IMR-90 (cell line): Measurements from ENCODE around the gene ARHGAP12. TPM values are rescaled to one million over a fixed set of nuclear protein-coding genes. Genes with fewer than 3 reads are reported as not detected.

Experiments used
- ATAC-seq: fragments of 200-7000 bp; cut with Tn5 transposase; 2 replicates; pipeline ENCODE4 v1.9.1; 2020; ENCODE audit warnings: low read depth, mild to moderate bottlenecking, moderate library complexity
- BruUV-seq: library from RNA; stranded (reverse); fragments of 400-500 nt; replicated peaks from 2 replicates; lab custom pipeline; 2021; lab: Mats Ljungman, UMichigan
- CTCF ChIA-PET: fragments of 300-600 bp; formaldehyde crosslinking; extraction: SDS; loops from one replicate; lab custom pipeline; 2021; ENCODE audit warnings: antibody characterized with exemption; lab: Yijun Ruan, JAX
- POLR2A ChIA-PET: fragments of 300-600 bp; sonication (Branson Sonifier 250); formaldehyde crosslinking; loops from one replicate; lab custom pipeline; 2022; ENCODE audit warnings: antibody characterized with exemption; ENCODE audit not compliant: unreplicated experiment; lab: Charles Lee
- DNase-seq: peaks from one replicate; pipeline ENCODE4 v3.0.0; 2013
- H2AFZ ChIP-seq: replicated peaks from 2 replicates; pipeline ENCODE3; 2013; ENCODE audit warnings: low read length, mild to moderate bottlenecking; ENCODE audit not compliant: poor library complexity
- H2AK5ac ChIP-seq: 2 replicates; pipeline ENCODE4 v1.6.1; 2013; ENCODE audit warnings: low read depth, low read length, inconsistent platforms
- H2AK9ac ChIP-seq: replicated peaks from 2 replicates; pipeline ENCODE3; 2013; ENCODE audit warnings: mild to moderate bottlenecking, low read depth, low read length, moderate library complexity; ENCODE audit not compliant: poor library complexity
- H2BK120ac ChIP-seq: 2 replicates; pipeline ENCODE4 v1.6.1; 2013; ENCODE audit warnings: low read depth, low read length, inconsistent platforms
- H2BK15ac ChIP-seq: 3 replicates; pipeline ENCODE4 v1.6.1; 2013; ENCODE audit warnings: low read depth, low read length, inconsistent platforms
- H2BK20ac ChIP-seq: 2 replicates; pipeline ENCODE4 v1.6.1; 2013; ENCODE audit warnings: low read depth, mild to moderate bottlenecking, inconsistent platforms, low read length, moderate library complexity
- H2BK5ac ChIP-seq: 2 replicates; pipeline ENCODE4 v1.6.1; 2013; ENCODE audit warnings: mild to moderate bottlenecking, low read depth, low read length, inconsistent platforms; ENCODE audit not compliant: poor library complexity, severe bottlenecking
- H3K14ac ChIP-seq: replicated peaks from 2 replicates; pipeline ENCODE4 v1.6.1; 2013; ENCODE audit warnings: low read depth, low read length, inconsistent platforms
- H3K18ac ChIP-seq: 2 replicates; pipeline ENCODE4 v1.6.1; 2013; ENCODE audit warnings: low read depth, low read length, control low read depth
- H3K23ac ChIP-seq: 2 replicates; pipeline ENCODE4 v1.6.1; 2013; ENCODE audit warnings: low read depth, low read length, inconsistent platforms
- H3K27ac ChIP-seq: 2 replicates; pipeline ENCODE4 v1.5.1; 2013; ENCODE audit warnings: mild to moderate bottlenecking, control low read depth, low read length; ENCODE audit not compliant: insufficient read depth
- H3K27me3 ChIP-seq: 2 replicates; pipeline ENCODE4 v1.6.1; 2013; ENCODE audit warnings: low read length; ENCODE audit not compliant: control insufficient read depth, insufficient read depth
- H3K36me3 ChIP-seq: 2 replicates; pipeline ENCODE4 v1.6.1; 2013; ENCODE audit warnings: low read length, mixed read lengths; ENCODE audit not compliant: control insufficient read depth, insufficient read depth
- H3K4ac ChIP-seq: 2 replicates; pipeline ENCODE4 v1.6.1; 2013; ENCODE audit warnings: low read depth, low read length, inconsistent platforms
- H3K4me1 ChIP-seq: 2 replicates; pipeline ENCODE4 v1.6.1; 2013; ENCODE audit warnings: low read length, mixed read lengths; ENCODE audit not compliant: control insufficient read depth, insufficient read depth
- H3K4me2 ChIP-seq: 2 replicates; pipeline ENCODE4 v1.6.1; 2013; ENCODE audit warnings: low read depth, mild to moderate bottlenecking, control low read depth, low read length, moderate library complexity
- H3K4me3 ChIP-seq: 2 replicates; pipeline ENCODE4 v1.5.1; 2013; ENCODE audit warnings: low read depth, mild to moderate bottlenecking, control low read depth, low read length, moderate library complexity; ENCODE audit not compliant: insufficient read depth
- H3K56ac ChIP-seq: 2 replicates; pipeline ENCODE4 v1.6.1; 2013; ENCODE audit warnings: low read length, inconsistent platforms; ENCODE audit not compliant: insufficient read depth; ENCODE audit errors: extremely low read depth
- H3K79me1 ChIP-seq, 2 experiments: 2 replicates each; pipeline ENCODE4 v1.6.1; 2013; ENCODE audit warnings: low read length in 2 of 2, inconsistent platforms in 1 of 2, low read depth in 1 of 2
- H3K9ac ChIP-seq: 2 replicates; pipeline ENCODE4 v1.6.1; 2013; ENCODE audit warnings: low read depth, low read length, control low read depth
- H3K9me1 ChIP-seq: 2 replicates; pipeline ENCODE4 v1.6.1; 2013; ENCODE audit warnings: low read length, inconsistent platforms; ENCODE audit not compliant: insufficient read depth
- H3K9me3 ChIP-seq: 2 replicates; pipeline ENCODE4 v1.6.1; 2013; ENCODE audit warnings: low read length; ENCODE audit not compliant: control insufficient read depth, insufficient read depth
- H4K20me1 ChIP-seq: 2 replicates; pipeline ENCODE4 v1.6.1; 2013; ENCODE audit warnings: low read length, inconsistent platforms; ENCODE audit not compliant: insufficient read depth
- H4K5ac ChIP-seq: 2 replicates; pipeline ENCODE4 v1.6.1; 2013; ENCODE audit warnings: mild to moderate bottlenecking, low read depth, low read length, control low read depth
- H4K8ac ChIP-seq, 2 experiments: 2 replicates each; pipeline ENCODE4 v1.6.1; 2013; ENCODE audit warnings: low read depth in 2 of 2, low read length in 2 of 2, control low read depth in 1 of 2, inconsistent platforms in 1 of 2
- H4K91ac ChIP-seq: 2 replicates; pipeline ENCODE4 v1.6.1; 2013; ENCODE audit warnings: low read depth, low read length, inconsistent platforms; ENCODE audit not compliant: insufficient read depth
- CTCF ChIP-seq: conservative IDR thresholded peaks from 2 replicates; pipeline ENCODE4 v1.5.1; 2012; ENCODE audit warnings: mild to moderate bottlenecking, low read depth, low read length, improper control_type of control experiment
- ELK1 ChIP-seq: fragments of 150-350 bp; IDR thresholded peaks from 2 replicates; pipeline ENCODE4 v1.6.1; 2016; ENCODE audit warnings: low read depth, mild to moderate bottlenecking, low read length, moderate library complexity, borderline replicate concordance
- WGBS, 2 experiments: methylation state at CpG; one replicate each; pipeline versions ENCODE4 v1.1.5 to v1.1.7; 2013; ENCODE audit warnings: missing lambda C conversion rate in 2 of 2; ENCODE audit not compliant: insufficient read length in 1 of 2; ENCODE audit errors: extremely low coverage in 2 of 2; 5-methylcytosine and 5-hydroxymethylcytosine counted together
- dilution Hi-C: fragments of 300-500 bp; cut with HindIII; formaldehyde crosslinking; loops from one replicate; pipeline ENCODE4 v1.14.3; 2018; ENCODE audit warnings: low sequenced_read_pairs; ENCODE audit not compliant: unreplicated experiment
- in situ Hi-C: fragments of 300-500 bp; cut with MboI; formaldehyde crosslinking; loops from 3 replicates; pipeline ENCODE4 v1.14.3; 2019; ENCODE audit warnings: low sequenced_read_pairs, inconsistent platforms, mixed read lengths
- intact Hi-C: fragments of 100-400 bp; cut with micrococcal nuclease; formaldehyde crosslinking; loops from 2 replicates; pipeline ENCODE4 v1.10.0; 2022
- polyA plus RNA-seq, 3 experiments: library from polyadenylated mRNA; depleted of rRNA; stranded (reverse); fragments of >200 nt; gene quantifications; 2 replicates each; pipeline ENCODE4 v1.2.3, GENCODE V29; 2012; ENCODE audit warnings: low replicate concordance in 1 of 3
- total RNA-seq: library from RNA; depleted of rRNA; stranded (reverse); fragments of >200 nt; gene quantifications from 2 replicates; pipeline ENCODE4 v1.2.3, GENCODE V29; 2012

Gene ARHGAP12
- total and polyA plus RNA-seq, 2 of the 4 experiments (the other 2 are of a cell fraction) = 9.0 to 28.5 TPM

DNA sequence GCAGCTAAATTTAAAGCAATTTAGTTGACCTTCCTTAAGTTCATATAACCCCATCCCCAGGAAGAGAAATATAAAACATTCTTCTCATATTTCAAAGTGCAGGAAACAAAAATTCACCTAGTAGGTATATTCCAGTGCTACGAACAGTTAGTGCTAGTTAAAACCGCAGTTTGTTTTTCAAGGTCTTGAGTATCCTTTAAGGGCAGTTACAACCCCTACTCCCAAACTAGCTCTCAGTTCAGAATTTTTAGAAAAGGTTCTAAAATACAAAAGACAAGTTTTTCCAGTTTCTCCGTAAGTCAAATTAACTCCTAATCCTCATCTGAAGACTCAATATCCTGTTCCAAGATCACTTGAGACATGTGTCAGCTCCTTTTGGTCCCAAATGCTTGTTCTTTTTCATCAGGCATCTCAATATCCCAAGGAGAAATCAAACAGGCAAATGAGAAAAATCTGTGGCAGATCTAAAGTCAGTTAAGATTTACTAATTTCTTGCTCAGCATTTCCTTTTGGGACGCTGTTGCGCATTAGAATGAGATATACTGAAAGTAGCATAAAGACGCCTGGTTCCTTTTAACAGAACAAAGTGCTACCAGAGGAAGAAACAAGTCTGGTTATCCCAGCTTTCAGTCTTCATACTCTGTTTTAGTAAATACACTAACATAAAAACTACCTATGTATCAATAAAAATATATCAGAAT lies 51.8 kb downstream of the ARHGAP12 start:
- Histone ChIP-seq H2BK20ac (no peak overlapping the region), H3K9me1 (peaks cover 3% of the 10 kb centered on the region; the same call in 1 of the 2 replicates), H3K27ac (no peak overlapping the region), H3K56ac (no peak overlapping the region), H2AFZ (no peak overlapping the region), H3K36me3 (no peaks in the 10 kb centered on the region), H4K91ac (no peak overlapping the region), H3K4me2 (no peak overlapping the region), H2AK5ac (no peak overlapping the region), H4K8ac (no peak overlapping the region), H2AK9ac (no peak overlapping the region), H3K4ac (no peak overlapping the region), H2BK15ac (no peak overlapping the region), H3K14ac (no peak overlapping the region), H3K79me1 (peaks cover 17 to 46% of the 10 kb centered on the region in 2 experiments), H2BK120ac (no peak overlapping the region), H3K4me3 (no peak overlapping the region), H4K20me1 (no peaks in the 10 kb centered on the region), H4K5ac (no peak overlapping the region), H3K18ac (no peak overlapping the region), H3K4me1 (peaks cover 2% of the 10 kb centered on the region; the same call in 1 of the 2 replicates), H2BK5ac (no peak overlapping the region), H3K23ac (no peak overlapping the region), H3K27me3 (no peaks in the 10 kb centered on the region), H3K9me3 (no peaks in the 10 kb centered on the region), H3K9ac (no peak overlapping the region)
- dilution Hi-C loops (no loop called here), in situ Hi-C loops (no loop called here), intact Hi-C loops (no loop called here)
- WGBS, 2 experiments = 100% methylated on average over 1 of the region's 6 CpGs; no CpG with 5 or more reads in 1 of the 2 experiments
- BruUV-seq = no TSS peak
- ATAC-seq (no peak), DNase-seq (no peak)
- TF ChIP-seq ELK1 = no peak
- no peak for TF ChIP-seq CTCF
- CTCF ChIA-PET = interaction anchor here (1.6 kb wide), 1 partner anchor 14 kb away, joined by 3 read pairs; no protein-coding TSS in a partner anchor
- POLR2A ChIA-PET = no interaction called here
